IPS-NIHi7 (cell line): ENCODE results near the gene PYDC1.
"Not testable (repeated sequence)": the region's sequence is repeated elsewhere in the genome, so short reads cannot be mapped to it uniquely, and the experiment has no call there.

Source experiments
- DNase-seq: peaks from one replicate; pipeline ENCODE4 v3.0.0; 2012; ENCODE audit warnings: mixed read lengths; ENCODE audit errors: extremely low spot score

The PYDC1 gene

DNA sequence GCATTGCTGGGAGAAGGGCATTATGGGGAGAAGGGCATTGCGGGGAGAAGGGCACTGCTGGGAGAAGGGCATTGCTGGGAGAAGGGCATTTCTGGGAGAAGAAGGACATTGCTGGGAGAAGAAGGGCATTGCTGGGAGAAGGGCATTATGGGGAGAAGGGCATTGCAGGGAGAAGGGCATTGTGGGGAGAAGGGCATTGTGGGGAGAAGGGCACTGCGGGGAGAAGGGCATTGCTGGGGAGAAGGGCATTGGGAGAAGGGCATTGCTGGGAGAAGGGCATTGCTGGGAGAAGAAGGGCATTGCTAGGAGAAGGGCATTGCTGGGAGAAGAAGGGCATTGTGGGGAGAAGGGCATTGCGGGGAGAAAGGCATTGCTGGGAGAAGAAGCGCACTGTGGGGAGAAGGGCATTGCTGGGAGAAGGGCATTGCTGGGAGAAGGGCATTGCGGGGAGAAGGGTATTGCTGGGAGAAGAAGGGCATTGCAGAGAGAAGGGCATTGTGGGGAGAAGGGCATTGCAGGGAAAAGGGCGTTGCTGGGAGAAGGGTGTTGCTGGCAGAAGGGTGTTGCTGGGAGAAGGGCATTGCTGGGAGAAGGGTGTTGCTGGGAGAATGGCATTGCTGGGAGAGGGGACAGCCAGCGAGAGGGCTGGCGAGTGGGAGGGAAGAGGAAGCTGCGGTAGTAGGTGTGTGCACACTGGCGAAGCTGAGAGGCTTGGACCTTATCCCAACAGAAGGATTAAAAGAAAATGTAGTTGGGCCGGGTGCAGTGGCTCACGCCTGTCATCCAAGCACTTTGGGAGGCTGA, 4.6 kb upstream of the PYDC1 start:
- DNase-seq = no peak

DNA sequence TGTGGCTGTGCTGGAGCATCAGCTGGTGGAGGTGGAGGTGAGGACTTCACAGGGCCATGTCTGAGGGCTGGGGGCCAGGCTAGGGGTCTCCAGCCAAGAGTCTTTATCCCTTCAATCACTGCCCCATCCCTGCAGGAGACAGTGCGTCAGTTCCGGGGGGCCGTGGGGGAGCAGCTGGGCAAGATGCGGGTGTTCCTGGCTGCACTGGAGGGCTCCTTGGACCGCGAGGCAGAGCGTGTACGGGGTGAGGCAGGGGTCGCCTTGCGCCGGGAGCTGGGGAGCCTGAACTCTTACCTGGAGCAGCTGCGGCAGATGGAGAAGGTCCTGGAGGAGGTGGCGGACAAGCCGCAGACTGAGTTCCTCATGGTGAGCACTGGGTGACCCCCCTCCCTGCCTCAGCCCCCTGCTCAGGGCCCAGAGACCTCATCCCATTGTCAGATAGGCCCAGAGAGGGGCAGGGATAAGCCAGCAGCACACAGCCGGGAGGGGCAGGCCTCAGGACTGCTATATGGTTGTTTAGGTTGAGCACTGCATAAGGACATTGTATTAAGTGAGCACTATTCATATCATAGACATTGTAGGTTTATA, 2.3 kb upstream of the PYDC1 start:
- DNase-seq = no peak

DNA sequence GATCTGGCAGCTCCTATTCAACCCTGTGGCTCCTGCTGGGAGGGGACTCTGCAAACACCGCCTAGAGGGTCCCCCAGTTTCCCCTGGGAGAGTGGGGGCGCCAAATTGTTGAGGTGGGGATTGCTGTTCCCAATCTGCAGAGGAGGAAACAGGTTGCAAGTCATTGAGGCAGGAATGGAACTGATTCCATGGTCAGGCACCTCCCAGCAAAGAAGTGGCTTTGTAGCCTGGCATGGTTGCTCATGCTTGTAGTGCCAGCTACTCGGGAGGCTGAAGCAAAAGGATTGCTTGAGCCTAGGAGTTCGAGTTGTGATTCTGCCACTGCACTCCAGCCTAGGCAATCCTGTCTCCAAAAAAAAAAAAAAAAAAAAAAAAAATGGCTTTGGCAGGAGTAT, 198 bp upstream of the PYDC1 start:
- DNase-seq = no peak

DNA sequence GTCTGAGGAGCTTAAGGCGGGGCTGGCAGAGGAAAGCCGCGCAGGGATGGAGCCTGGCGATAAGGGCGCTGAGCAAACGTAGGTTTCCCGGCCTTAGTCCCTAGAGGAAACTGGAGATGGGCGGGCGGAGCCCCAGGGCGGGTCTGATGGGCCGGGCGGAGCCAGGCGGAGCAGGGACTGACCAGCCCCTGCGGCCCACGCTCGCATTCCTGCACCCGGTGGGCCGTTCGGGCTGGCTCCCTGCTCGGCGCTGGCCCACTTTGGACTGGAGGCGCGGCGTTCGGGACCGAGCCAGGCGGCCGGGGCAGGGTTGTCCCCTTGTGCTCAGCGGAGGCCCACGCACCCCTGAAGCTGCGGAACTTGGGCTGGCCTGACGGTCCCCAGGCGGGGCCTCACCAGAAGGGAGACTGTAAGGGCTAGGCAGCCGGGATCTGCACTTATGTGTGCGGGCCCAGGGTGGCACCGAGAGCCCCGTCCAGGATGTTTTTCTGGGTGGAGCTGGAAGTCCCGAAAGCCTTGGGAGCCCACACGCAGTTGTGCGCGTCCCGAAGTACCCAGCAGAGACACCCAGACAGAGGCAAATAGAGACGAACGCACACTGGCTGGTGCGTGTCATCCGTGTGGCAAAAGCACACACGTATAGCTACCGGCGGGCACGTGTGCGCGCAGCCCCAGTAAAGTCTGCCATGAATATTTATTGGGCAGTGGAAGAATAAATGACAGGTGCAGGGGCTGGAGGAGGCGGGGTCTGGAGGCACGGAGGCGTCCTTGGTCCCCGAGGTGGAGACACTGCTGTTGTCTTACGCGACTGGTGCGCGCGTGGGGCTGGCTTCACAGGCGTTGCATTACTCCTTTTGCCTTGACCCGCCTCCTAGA, 1.4 kb downstream of the PYDC1 start:
- peak; percentile 98 for DNase-seq

DNA sequence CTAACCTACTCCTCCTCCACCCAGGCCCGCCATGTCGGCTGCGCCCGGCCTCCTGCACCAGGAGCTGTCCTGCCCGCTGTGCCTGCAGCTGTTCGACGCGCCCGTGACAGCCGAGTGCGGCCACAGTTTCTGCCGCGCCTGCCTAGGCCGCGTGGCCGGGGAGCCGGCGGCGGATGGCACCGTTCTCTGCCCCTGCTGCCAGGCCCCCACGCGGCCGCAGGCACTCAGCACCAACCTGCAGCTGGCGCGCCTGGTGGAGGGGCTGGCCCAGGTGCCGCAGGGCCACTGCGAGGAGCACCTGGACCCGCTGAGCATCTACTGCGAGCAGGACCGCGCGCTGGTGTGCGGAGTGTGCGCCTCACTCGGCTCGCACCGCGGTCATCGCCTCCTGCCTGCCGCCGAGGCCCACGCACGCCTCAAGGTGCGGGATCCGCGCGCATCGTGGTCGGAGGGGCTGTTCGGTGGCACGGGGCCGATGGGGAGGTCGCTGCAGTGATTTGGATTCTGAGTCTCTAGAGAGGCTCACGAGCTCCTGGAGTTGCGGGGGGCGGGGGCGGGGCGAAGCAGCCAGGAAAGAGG, 2.1 kb downstream of the PYDC1 start:
- DNase-seq = peak; percentile 66

DNA sequence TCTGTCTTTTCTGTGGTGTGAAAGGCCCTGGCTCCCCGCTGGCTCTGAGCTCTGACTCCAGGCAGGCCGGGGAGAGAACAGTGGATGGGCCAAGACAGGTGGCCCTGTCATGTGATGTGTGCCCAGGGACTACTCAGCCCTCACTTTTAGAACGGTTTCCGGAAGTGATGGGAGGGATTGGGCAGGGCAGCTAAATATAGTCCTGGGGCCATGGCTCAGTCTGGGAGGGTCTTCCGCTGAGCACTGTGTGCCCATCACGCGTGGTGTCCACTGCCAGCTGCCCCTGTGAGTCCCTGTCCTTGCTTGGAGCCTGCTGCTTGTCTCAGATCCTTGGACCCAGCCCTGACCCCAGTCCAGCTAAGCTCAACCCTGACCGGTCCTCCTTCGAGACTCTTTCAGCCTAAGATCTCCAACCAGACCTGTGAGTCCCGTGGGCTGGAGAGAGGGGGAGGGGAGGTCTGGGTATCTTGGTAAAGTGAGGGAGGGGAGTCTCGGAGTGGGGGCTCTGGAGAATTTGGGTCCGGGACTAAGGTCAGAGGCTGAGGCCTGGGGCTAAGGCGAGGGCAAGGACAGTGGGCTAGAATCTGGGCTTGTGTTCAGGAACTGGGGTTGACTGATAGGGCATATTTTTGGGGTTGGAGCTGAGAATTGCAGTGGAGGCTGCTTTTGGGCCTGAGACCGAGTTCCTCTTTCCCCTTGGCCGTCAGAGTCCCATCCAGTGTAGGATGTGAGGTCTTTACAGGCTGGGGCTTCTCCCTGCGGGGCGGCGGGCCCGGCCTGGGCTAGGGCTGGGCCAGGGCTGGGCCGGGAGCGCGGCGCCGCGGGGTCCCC, 2.8 kb downstream of the PYDC1 start, which contains the start of gene TRIM72:
TSS of gene TRIM72 (plus strand) at position 243 of the 831 bp plus-strand sequence. CDS start 620 bp downstream, outside the sequence.
- no peak for DNase-seq

DNA sequence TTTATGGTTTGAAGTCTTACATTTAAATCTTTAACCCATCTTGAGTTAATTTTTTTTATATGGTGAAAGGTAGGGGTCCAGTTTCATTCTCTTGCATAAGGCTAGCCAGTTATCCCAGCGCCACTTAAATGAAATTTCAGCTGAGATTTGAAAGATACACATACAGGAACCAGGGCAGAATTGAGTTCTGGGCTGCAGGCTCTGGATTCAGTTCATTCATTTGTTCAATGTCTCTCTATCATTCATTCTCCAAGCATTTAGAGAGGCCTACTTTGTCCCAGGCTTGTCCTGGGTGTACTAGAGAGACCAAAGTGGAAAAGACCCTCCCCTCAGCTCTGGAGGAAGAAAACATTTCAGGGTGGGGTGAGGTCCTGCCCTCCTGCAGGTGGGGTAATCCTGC, 3.6 kb downstream of the PYDC1 start:
- DNase-seq = no peak

DNA sequence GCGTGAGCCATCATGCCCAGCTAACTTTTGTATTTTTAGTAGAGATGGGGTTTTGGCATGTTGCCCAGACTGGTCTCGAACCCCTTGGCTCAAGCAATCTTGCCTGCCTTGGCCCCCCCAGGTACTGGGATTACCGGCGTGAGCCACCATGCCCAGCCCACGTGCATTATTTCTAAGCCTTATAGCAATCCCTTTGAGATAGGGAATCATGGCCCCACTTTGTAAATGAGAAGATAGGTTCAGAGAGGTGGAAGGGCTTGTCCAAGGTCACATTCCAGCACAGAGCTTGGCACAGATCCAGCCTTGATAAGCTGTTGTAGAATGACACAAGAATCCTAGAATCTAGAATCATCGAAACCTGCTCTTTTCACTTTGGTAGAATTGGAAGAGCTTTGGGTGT, 10.2 kb downstream of the PYDC1 start:
- no peak for DNase-seq

DNA sequence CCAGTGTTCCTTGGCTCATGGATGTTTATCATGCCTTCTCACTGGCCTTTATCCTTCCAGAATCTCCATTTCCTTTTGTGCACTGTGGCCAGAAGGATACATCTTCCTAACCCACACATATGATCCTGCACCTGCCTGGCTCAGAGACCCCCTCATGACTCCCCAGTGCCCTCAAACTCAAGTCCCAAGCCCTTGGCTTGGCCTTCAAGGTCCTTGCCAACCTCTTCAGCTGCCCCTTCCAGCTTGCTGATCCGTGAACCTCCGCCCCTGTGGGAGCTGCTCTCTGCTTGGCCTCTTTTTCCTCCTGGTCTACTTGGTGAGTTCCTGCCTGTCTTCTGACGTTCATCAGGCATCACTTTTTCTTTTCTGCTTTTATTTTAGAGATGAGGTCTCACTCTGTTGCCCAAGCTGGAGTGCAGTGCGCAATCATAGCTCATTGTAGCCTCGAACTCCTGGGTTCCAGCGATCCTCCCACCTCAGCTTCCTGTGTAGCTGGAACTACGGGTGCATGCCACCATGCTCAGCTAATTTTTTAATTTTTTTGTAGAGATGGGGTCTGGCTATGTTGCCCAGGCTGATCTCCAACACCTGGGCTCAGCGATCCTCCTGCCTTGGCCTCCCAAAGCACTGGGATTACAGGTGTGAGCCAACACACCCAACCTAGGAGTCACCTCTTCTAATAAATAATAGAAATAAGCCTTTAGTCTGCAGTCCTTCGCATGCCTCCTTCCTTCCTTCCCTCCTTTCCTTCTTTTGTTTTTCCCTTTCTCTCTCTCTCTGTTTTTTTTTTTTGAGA, 11.9 kb downstream of the PYDC1 start:
- no peak for DNase-seq

DNA sequence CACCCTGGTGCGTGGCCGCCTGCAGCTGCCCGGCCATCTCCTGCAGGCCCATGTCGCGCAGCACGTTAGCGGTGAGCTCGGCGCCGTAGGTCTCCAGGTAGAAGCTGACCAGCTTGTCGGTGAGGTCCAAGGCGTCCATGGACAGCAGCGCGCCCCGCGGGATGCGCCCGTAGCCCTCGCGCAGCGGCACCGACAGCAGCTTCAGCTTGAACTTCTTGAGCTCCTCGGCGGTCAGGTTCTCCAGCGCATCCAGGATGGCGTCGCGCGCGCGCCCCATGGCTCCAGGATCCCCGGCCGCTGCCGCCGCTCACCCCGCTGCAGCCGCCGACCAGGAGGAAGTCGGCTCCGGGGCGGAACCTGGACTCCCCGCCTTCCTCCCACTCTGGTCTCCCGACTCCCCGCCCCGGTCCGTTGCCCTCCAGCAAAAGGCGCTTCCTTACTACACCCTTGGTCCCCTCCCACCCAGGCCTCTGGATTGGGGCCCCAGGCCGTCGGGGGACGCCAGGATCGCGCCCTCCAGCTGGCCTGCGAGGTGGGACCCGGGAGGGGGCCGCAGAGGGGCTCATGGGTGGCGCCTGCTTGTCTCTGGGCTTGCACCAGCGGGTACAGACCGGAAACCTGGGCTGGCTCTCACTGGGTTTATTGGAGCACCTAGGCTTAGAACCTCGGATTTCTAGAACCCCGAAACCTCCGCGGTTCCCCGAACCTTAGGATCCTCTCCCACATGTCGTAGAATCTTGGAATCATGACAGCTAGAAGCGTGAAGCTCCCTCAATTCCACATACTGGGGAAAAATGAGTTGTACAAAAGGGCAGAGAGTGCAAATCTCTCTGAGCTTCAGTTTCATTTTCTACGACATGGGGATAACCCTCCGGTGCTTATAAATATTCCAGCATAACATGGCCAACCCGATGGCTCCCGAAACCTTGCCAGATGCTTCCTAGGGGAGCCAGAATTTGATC, 14.2 kb downstream of the PYDC1 start, which contains the start of gene PYCARD:
TSS of gene PYCARD (minus strand) at position 347 of the 962 bp plus-strand sequence. CDS start at position 277, 70 bp downstream.
- DNase-seq = peak; percentile 54

DNA sequence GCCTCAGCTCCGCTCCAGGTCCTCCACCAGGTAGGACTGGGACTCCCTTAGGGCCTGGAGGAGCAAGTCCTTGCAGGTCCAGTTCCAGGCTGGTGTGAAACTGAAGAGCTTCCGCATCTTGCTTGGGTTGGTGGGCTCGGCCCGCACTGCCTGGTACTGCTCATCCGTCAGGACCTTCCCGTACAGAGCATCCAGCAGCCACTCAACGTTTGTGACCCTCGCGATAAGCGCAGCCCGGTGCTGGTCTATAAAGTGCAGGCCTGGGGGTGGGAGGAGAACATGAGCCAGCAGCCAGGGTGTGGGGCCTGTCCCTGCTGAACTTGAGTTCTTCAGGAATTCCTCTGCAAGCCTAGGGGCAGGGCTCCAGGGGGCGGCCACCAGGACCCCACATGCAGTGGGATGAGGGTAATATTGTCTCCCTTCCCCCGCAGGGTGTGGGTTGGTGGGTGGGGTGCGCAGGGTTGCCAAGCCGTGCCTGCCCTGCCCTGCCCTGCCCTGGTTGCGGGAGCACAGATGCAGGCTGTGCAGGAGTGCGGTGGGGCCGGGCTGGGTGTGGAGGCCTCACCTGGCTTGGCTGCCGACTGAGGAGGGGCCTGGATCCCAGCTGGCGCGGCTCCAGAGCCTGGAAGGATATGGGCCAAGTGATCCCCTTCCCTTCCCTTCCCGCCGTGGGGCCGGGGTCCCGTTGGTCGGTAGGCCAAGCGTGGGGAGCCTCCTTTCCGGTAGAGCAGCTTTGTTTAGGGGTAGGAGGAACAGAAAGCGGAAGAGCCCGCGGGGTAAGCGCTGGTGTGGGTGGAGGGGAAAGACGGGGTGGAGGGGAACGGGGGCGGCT, 15.1 kb downstream of the PYDC1 start:
- DNase-seq = peak; percentile 59

DNA sequence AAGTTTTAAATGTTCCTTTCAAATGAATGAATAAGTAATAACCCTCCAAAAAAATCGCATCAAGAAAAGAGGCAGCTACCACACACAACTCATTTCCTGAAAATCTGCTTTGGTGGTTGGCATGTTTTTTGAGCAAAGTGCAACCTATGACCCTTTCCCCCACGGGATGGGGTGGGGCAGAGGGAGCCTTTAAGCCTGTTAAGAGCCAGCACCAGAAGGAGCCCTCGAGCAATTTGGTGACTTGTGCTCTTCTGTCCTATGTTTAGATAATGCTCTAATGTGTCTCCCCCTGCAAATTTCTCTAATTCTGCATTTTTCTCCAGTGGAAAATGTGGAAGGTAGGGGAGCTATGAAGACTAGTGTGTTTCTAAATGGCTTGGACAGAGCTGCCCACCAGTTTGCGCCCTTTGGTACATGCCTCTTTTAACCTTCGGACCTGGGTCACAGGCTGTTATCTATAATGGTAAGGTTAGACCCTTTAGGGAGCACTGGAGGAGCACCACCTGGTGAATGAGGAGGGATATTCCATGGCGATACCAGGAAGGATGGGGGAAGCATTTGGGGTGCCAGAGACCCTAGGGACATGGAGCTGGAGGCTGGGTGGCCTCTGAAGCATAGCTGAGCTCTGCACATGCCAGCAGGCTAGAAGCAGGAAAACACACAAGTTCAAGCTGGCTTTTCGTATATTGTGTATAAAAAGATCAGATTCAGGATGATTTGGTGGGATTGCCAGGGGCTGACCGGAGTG, 15.9 kb downstream of the PYDC1 start:
- DNase-seq = no peak

DNA sequence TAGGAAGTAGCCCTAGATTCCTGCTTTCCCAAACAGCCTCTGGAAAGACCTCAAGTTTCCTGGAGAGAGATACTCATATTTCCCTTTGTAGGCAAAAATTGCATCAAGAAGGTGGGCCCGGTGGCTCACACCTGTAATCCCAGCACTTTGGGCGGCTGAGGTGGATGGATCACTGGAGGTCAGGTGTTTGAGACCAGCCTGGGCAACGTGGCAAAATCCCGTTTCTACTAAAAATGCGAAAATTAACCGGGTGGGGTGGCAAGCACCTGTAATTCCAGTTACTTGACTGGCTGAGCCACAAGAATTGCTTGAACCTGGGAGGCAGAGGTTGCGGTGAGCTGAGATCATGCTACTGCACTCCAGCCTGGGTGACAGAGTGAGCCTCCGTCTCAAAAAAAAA, 16.8 kb downstream of the PYDC1 start:
- not testable (repeated sequence) for DNase-seq

DNA sequence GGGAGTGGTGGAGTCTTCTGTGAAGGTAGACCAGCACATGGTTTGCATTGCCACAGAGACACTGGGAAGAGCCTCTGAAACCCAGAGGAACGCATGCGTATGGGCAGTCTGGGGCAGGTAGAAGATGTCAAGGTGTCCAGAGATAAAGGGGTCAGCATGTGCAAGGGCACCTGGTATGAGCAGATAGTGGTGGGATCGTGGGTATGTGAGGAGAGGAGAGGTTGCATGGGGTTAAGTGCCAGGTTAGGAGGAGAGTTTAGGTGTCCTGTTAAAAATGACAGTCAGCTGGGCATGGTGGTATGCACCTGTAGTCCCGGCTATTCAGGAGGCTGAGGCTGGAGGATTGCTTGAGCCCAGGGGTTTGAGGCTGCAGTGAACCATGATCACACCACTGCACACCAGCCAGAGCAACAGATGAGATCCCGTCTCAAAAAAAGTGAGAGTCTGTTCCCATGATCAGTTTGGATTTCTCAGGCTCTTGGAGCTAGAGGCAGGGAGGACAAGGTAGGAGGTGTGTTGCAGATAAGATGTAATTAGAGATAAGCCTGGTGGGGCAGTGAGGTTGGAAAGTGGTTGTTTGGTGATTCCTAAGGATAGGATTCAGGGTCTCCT, 17.4 kb downstream of the PYDC1 start:
- no peak for DNase-seq

DNA sequence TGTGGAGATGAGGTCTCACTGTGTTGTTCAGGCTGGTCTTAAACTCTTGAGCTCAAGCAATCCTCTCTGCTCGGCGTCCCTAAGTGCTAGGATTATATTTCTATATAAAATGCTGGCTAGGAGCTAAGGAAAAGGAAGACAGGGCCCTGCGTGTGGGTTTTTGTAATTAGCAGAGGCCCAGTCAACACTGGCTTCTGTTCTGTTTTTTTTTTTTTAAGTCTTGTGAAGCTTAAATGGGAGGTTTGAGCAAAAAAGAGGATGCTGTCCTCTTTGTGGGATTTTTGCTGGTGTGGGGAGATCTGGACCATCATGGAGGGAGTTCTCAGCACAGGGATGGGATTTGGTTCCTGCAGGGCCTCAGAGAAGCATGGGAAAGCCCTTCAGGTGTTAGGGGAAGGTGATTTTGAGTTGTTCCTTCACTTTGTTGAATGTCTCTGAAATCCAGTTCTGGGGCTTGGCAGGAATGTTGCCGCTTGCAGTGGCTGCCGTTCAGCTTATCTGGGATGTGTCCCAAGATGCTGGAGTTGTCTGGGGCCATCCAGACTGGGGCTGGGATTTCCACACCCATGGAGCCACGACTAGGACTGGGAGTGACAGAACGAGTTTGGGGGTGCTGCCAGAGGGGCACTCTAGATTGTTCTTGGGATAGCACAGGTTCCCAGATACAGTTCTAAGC, 18.6 kb downstream of the PYDC1 start:
- DNase-seq = no peak

DNA sequence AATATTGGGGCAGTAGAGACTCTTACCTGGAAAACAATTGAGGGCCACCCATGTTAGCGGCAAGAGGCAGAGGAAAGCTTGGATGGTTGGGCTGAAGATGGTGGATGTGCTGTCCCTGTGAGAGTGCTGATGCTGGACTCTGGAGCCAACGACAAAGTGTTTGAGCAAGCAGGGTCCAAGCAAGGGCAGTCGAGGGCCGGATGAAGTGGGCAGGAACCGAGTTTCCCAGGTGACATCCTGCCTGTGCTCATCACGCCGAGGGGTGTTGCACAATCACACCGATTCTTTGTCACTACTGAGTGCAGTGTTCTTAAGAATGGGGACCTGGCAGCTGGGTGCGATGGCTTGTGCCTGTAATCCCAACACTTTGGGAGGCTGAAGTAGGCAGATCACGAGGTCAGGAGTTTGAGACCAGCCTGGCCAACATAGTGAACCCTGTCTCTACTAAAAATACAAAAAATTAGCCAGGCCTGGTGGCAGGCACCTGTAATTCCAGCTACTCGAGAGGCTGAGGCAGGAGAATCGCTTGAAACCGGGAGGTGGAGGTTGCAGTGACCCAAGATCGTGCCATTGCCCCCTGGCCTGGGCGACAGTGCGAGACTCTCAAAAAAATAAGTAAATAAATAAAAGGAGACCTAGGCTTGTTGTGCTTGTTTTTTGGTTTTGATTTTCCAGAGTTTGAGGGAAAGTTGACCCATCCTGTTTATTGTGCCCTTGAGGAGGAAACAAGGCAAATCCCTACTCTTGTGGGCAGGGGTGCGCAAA, 20.4 kb downstream of the PYDC1 start:
- DNase-seq = no peak
